ENCODE measurements around the gene RERE. TPM values are rescaled to one million over a fixed set of nuclear protein-coding genes. Genes with fewer than 3 reads are reported as not detected.

RERE gene
- total RNA-seq, 1 donor from 2014 or later: 124 TPM

- Histone ChIP-seq H3K9me3 (ENCODE audit: insufficient read depth, low read depth, low read length) (no peaks in the 10 kb centered on the region), H3K9ac (ENCODE audit: low read length) (no peak overlapping the region), H3K79me2 (ENCODE audit: insufficient read depth, low read length) (peaks cover 56% of the 10 kb centered on the region), H3K27ac (ENCODE audit: low read depth, low read length) (no peak overlapping the region), H3K4me3 (ENCODE audit: insufficient read depth, low read depth, low read length) (no peak overlapping the region), H3K4me1 (ENCODE audit: insufficient read depth, low read length) (peaks cover 14% of the 10 kb centered on the region), H3K27me3 (ENCODE audit: insufficient read depth, low read length) (no peaks in the 10 kb centered on the region), H3K4me2 (ENCODE audit: low read length) (no peak overlapping the region), H3K36me3 (ENCODE audit: insufficient read depth, low read length) (no peaks in the 10 kb centered on the region), H4K20me1 (ENCODE audit: insufficient read depth, low read length) (peaks cover 38% of the 10 kb centered on the region), H2AFZ (ENCODE audit: low read depth, low read length) (no peak overlapping the region)
- Mint-ChIP-seq H3K9me3 (ENCODE audit: unreplicated experiment) (no peaks in the 10 kb centered on the region), H3K27me3 (ENCODE audit: low read depth, unreplicated experiment) (no peaks in the 10 kb centered on the region), H3K27ac (ENCODE audit: unreplicated experiment) (no peak overlapping the region), H3K4me1 (ENCODE audit: low read depth, unreplicated experiment) (peaks cover 25% of the 10 kb centered on the region), H3K36me3 (ENCODE audit: low read depth, unreplicated experiment) (no peaks in the 10 kb centered on the region), H3K4me3 (ENCODE audit: unreplicated experiment) (no peak overlapping the region)
- DNase-seq (ENCODE audit: low read depth) (no peak), FAIRE-seq (no peak)
- TF ChIP-seq EZH2 (IDR thresholded peaks at IDR 0.05; ENCODE audit: insufficient read depth, low read length) (no peak), CTCF (IDR thresholded peaks at IDR 0.05; ENCODE audit: insufficient read depth, low read depth, low read length) (no peak)
These were observed 8.1 kb downstream of the RERE start for GRCh38 chr1:8809342-8809736.

GRCh38 chr1:8807004-8807403 lies 10.4 kb downstream of the RERE start:
- Histone ChIP-seq H3K9me3 (ENCODE audit: insufficient read depth, low read depth, low read length) (no peaks in the 10 kb centered on the region), H4K20me1 (ENCODE audit: insufficient read depth, low read length) (peaks cover 45% of the 10 kb centered on the region), H2AFZ (ENCODE audit: low read depth, low read length) (no peak overlapping the region), H3K4me2 (ENCODE audit: low read length) (no peak overlapping the region), H3K27ac (ENCODE audit: low read depth, low read length) (no peak overlapping the region), H3K36me3 (ENCODE audit: insufficient read depth, low read length) (no peaks in the 10 kb centered on the region), H3K79me2 (ENCODE audit: insufficient read depth, low read length) (peaks cover 40% of the 10 kb centered on the region), H3K27me3 (ENCODE audit: insufficient read depth, low read length) (no peaks in the 10 kb centered on the region), H3K4me3 (ENCODE audit: insufficient read depth, low read depth, low read length) (no peak overlapping the region), H3K4me1 (ENCODE audit: insufficient read depth, low read length) (no peaks in the 10 kb centered on the region), H3K9ac (ENCODE audit: low read length) (no peak overlapping the region)
- Mint-ChIP-seq H3K27ac (ENCODE audit: unreplicated experiment) (no peak overlapping the region), H3K4me1 (ENCODE audit: low read depth, unreplicated experiment) (peaks cover 14% of the 10 kb centered on the region), H3K27me3 (ENCODE audit: low read depth, unreplicated experiment) (no peaks in the 10 kb centered on the region), H3K4me3 (ENCODE audit: unreplicated experiment) (no peak overlapping the region), H3K36me3 (ENCODE audit: low read depth, unreplicated experiment) (no peaks in the 10 kb centered on the region), H3K9me3 (ENCODE audit: unreplicated experiment) (no peaks in the 10 kb centered on the region)
- FAIRE-seq (no peak), DNase-seq (ENCODE audit: low read depth) (no peak)
- no peak for TF ChIP-seq EZH2 (IDR thresholded peaks at IDR 0.05; ENCODE audit: insufficient read depth, low read length)
- no peak for TF ChIP-seq CTCF (IDR thresholded peaks at IDR 0.05; ENCODE audit: insufficient read depth, low read depth, low read length)

GRCh38 chr1:8800416-8800815 lies 17.0 kb downstream of the RERE start:
- H3K4me2 ChIP-seq (ENCODE audit: low read length): no peak overlapping the region
- FAIRE-seq (no peak), DNase-seq (ENCODE audit: low read depth) (no peak)
- H3K36me3 ChIP-seq (ENCODE audit: insufficient read depth, low read length): no peaks in the 10 kb centered on the region
- no peak overlapping the region for H3K27ac ChIP-seq (ENCODE audit: low read depth, low read length)
- no peaks in the 10 kb centered on the region for H3K9me3 Mint-ChIP-seq (ENCODE audit: unreplicated experiment)
- H4K20me1 ChIP-seq (ENCODE audit: insufficient read depth, low read length): peaks cover 22% of the 10 kb centered on the region
- no peak overlapping the region for H3K9ac ChIP-seq (ENCODE audit: low read length)
- H3K4me3 ChIP-seq (ENCODE audit: insufficient read depth, low read depth, low read length): no peak overlapping the region
- no peaks in the 10 kb centered on the region for H3K4me1 ChIP-seq (ENCODE audit: insufficient read depth, low read length)
- H3K4me3 Mint-ChIP-seq (ENCODE audit: unreplicated experiment): no peak overlapping the region
- no peaks in the 10 kb centered on the region for H3K27me3 Mint-ChIP-seq (ENCODE audit: low read depth, unreplicated experiment)
- H3K79me2 ChIP-seq (ENCODE audit: insufficient read depth, low read length): peaks cover 4% of the 10 kb centered on the region
- H3K27me3 ChIP-seq (ENCODE audit: insufficient read depth, low read length): no peaks in the 10 kb centered on the region
- H3K27ac Mint-ChIP-seq (ENCODE audit: unreplicated experiment): no peak overlapping the region
- peaks cover 5% of the 10 kb centered on the region for H3K4me1 Mint-ChIP-seq (ENCODE audit: low read depth, unreplicated experiment)
- H3K9me3 ChIP-seq (ENCODE audit: insufficient read depth, low read depth, low read length): no peaks in the 10 kb centered on the region
- peaks cover 1% of the 10 kb centered on the region for H3K36me3 Mint-ChIP-seq (ENCODE audit: low read depth, unreplicated experiment)
- TF ChIP-seq EZH2 (IDR thresholded peaks at IDR 0.05; ENCODE audit: insufficient read depth, low read length) (no peak), CTCF (IDR thresholded peaks at IDR 0.05; ENCODE audit: insufficient read depth, low read depth, low read length) (no peak)
- no peak overlapping the region for H2AFZ ChIP-seq (ENCODE audit: low read depth, low read length)
